GM10248 (cell line): ENCODE measurements around the gene TAP2.
"Not testable (repeated sequence)": the region's sequence is repeated elsewhere in the genome, so short reads cannot be mapped to it uniquely, and the experiment has no call there.

Experiments
- CTCF ChIA-PET: fragments of 300-600 bp; sonication (Branson Sonifier 250); formaldehyde crosslinking; extraction: SDS; loops from one replicate; lab custom pipeline; 2021; ENCODE audit warnings: antibody characterized with exemption; lab: Yijun Ruan, JAX
- POLR2A ChIA-PET: fragments of 350-650 bp; sonication (Branson Sonifier 250); formaldehyde crosslinking; extraction: SDS; loops from one replicate; lab custom pipeline; 2020; ENCODE audit warnings: antibody characterized with exemption; lab: Yijun Ruan, JAX
- DNase-seq: peaks from one replicate; pipeline ENCODE4 v3.0.0; 2012; ENCODE audit errors: extremely low spot score
- TF ChIP-seq, protein P1 (sequence below): IDR thresholded peaks from 2 replicates; pipeline ENCODE4 v1.5.1; 2012; ENCODE audit warnings: mild to moderate bottlenecking, low read depth; ENCODE audit errors: extremely low read depth, missing control alignments, control extremely low read depth

Gene TAP2

DNA sequence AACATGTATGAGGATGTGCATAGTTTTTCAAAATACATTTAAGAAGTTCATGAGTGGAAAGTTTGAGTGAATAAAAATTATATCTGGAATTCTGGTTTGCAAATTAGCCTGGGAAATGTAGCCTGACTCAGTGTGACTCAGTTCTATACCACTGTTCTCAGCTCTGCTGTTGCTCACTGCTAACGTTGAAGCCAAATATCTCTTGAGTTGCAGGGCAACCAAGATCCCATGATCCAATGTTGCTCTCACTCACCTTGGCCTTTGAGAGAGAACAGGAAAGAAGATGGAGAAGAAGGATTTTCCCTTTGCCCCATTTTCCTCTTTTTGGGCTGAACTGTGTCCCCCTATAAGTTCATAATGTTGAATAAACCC lies 44.3 kb upstream of the TAP2 start:
- TF ChIP-seq, protein P1, sequence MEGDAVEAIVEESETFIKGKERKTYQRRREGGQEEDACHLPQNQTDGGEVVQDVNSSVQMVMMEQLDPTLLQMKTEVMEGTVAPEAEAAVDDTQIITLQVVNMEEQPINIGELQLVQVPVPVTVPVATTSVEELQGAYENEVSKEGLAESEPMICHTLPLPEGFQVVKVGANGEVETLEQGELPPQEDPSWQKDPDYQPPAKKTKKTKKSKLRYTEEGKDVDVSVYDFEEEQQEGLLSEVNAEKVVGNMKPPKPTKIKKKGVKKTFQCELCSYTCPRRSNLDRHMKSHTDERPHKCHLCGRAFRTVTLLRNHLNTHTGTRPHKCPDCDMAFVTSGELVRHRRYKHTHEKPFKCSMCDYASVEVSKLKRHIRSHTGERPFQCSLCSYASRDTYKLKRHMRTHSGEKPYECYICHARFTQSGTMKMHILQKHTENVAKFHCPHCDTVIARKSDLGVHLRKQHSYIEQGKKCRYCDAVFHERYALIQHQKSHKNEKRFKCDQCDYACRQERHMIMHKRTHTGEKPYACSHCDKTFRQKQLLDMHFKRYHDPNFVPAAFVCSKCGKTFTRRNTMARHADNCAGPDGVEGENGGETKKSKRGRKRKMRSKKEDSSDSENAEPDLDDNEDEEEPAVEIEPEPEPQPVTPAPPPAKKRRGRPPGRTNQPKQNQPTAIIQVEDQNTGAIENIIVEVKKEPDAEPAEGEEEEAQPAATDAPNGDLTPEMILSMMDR, result no peak
- POLR2A ChIA-PET, result interaction anchor here (1.2 kb wide), 1 partner anchor 89 kb away, joined by 4 read pairs; no protein-coding TSS in a partner anchor
- CTCF ChIA-PET, result interaction anchor here (1.2 to 7.4 kb wide), 4 partner anchors 14 to 102 kb away, joined by 6 to 111 read pairs (median 8); partner anchors contain the start of gene TAP2
- no peak for DNase-seq

DNA sequence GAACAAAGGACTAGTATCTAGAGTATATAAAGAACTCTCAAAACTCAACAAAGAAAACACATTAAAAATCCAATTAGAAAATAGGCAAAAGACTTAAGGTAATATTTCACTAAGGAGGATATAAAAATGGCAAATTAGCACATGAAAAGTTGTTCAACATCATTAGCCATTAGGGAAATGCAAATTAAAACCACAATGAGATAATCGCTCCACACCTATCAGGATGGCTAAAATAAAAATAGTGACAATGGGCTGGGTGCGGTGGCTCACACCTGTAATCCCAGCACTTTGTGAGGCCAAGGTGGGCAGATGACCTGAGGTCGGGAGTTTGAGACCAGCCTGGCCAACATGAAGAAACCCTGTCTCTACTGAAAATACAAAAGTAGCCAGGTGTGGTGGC lies 42.4 kb upstream of the TAP2 start:
- CTCF ChIA-PET, result interaction anchor here (1.0 to 5.1 kb wide), 9 partner anchors 13 to 245 kb away, joined by 3 to 38 read pairs (median 6); partner anchors contain the start of genes HLA-DMA, PSMB9, TAP1 and TAP2
- POLR2A ChIA-PET, DNase-seq: not testable (repeated sequence)

DNA sequence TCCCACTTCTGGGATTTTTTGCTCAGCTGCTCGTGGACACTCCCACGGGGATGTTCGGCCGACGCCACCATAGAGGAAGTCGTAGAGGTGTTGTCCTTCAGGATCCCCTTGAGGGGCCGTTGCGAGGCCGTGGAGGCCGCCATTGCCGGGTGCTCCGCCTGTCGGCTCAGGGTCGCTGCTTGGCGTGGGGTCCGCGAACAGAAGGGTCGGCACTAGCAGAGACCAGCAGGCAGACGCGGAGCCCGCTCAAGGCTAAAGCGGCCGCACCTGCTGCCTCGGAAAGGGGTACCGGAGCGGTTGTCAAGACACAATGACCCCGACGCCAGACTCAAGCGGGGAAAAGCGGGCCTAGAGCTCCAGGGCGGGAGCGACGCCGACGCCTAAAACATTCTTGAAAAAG lies 41.2 kb upstream of the TAP2 start:
- DNase-seq, result no peak
- ChIA-PET POLR2A (interaction anchor here (0.6 kb wide), 2 partner anchors 26 to 41 kb away, joined by 3 read pairs; partner anchors contain the start of gene TAP1), CTCF (interaction anchor here (0.8 to 5.1 kb wide), 10 partner anchors 11 to 478 kb away, joined by 3 to 38 read pairs (median 4); partner anchors contain the start of genes HLA-DMA, PSMB9, TAP1 and TAP2)
- TF ChIP-seq, protein P1, result no peak

DNA sequence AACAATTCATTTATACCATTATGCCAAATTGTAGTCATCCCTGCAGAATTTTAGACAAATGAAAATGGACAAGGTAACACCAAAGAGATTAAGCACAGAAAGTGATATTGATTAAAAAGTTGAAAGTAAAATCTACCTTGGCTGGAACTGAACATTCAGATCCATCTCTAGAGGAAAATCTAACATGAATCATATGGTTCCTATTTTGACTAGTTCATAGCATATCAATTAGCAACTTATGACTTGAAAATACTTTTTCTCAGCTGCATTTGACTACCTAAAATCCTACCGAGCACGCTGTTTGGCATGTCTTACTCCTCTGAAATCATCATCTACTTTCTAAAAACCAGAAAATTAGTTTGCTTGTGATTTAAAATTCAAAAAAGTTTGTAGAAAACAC lies 38.1 kb upstream of the TAP2 start:
- TF ChIP-seq, protein P1, result no peak
- CTCF ChIA-PET, result interaction anchor here (1.1 to 5.2 kb wide), 6 partner anchors 8 to 463 kb away, joined by 3 to 38 read pairs (median 4); partner anchors contain the start of gene TAP2
- POLR2A ChIA-PET, result no interaction called here
- no peak for DNase-seq

DNA sequence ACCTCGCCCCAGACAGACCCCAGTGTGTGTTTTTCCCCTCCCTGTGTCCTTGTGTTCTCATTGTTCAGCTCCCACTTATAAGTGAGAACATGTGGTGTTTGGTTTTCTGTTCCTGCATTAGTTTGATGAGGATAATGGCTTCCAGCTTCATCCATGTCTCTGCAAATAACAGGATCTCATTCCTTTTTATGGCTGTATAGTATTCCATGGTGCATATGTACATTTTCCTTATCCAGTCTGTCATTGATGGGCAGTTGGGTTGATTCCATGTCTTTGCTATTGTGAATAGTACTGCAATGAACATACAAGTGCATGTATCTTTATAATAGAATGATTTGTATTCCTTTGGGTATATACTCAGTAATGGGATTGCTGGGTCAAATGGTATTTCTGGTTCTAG lies 35.4 kb upstream of the TAP2 start:
- POLR2A ChIA-PET, DNase-seq: not testable (repeated sequence)
- CTCF ChIA-PET, result interaction anchor here (1.0 to 5.2 kb wide), 2 partner anchors 20 to 35 kb away, joined by 3 to 25 read pairs; partner anchors contain the start of genes PSMB9 and TAP2

DNA sequence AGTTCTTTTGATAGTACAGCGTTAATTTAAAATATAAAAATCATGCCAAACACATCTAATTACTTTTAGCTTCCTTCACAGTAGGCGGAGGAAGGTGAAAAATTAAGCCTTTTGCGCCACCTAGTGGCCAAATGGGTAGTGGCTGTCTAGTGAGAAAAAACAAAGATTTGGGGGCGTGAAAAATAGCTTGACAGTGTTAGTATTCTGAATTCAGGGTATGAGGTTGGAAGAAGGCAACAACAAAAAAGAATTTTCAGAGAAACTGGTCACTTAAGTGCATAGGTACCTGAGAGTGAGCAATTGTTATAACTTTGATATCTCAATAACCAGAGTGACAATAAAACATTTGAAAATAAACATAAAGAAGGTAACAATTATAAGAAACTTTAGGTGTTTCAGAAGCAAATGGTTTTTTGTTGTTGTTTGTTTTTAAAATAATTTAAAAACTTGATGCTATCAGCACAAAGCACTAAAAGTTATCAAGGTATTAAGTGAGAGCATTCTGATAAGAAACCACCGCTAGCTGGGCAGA lies 29.8 kb upstream of the TAP2 start:
- DNase-seq, result peak; percentile 52
- POLR2A ChIA-PET, result interaction anchor here (1.1 to 1.9 kb wide), 4 partner anchors 28 to 116 kb away, joined by 5 to 14 read pairs (median 8); partner anchors contain the start of gene TAP2
- TF ChIP-seq, protein P1, result peak; percentile 88
- CTCF ChIA-PET, result interaction anchor here (0.6 to 6.2 kb wide), 60 partner anchors 10 to 1410 kb away, joined by 3 to 183 read pairs (median 6); partner anchors contain the start of genes BTNL2, HLA-DMA, HLA-DMB and HLA-DOB

DNA sequence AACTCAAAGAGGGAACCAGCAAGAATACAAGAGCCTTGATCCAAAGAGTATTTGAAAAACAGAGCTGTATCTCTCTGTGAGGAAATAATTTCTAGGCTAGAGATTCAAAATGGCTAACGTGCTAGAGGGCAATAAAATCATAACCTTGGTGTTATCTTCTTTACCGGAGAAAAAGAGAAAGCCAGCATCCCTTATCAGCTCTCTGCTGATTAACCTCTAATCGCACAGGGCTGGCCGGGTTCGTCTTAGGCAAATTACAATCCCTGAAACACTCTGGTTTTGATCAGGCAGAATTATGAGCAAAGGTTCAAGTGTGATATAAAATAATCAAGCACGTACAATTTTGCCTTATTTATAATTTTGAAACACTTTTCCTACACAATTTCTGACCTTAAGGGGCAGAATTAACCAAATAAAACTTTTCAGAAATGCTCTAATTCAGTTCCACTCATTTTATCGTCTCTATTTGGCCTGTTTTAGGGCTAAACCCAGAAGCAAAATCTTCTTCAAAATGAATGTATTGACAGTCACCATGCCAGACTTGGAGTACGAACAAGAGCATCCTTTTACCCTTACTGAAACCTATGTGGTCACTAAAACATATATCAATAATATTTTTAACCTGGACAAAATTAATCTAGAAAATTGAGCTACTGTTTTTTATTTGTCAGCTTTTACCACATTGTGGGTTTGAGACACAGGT lies 29.2 kb upstream of the TAP2 start:
- CTCF ChIA-PET, result interaction anchor here (0.6 to 6.2 kb wide), 63 partner anchors 11 to 1411 kb away, joined by 3 to 183 read pairs (median 6); partner anchors contain the start of genes BTNL2, HLA-DMA, HLA-DMB and HLA-DOB
- TF ChIP-seq, protein P1, result no peak
- DNase-seq, result no peak
- POLR2A ChIA-PET, result interaction anchor here (0.7 to 1.9 kb wide), 5 partner anchors 28 to 1121 kb away, joined by 3 to 14 read pairs (median 6); partner anchors contain the start of gene TAP2
